Activated naive CD4-positive, alpha-beta T cell (primary cell): ENCODE measurements around the gene C8G.
A peak's percentile ranks its signal among the peaks of the same experiment; 100 is the strongest.

Source experiments
- DNase-seq, 4 experiments: peaks; one replicate each; lab custom pipeline; 2025; lab: John Stamatoyannopoulos, UW

C8G gene

GRCh38 chr9:136968333-136969127 lies 23.5 kb downstream of the C8G start:
- no peak for DNase-seq

DNA sequence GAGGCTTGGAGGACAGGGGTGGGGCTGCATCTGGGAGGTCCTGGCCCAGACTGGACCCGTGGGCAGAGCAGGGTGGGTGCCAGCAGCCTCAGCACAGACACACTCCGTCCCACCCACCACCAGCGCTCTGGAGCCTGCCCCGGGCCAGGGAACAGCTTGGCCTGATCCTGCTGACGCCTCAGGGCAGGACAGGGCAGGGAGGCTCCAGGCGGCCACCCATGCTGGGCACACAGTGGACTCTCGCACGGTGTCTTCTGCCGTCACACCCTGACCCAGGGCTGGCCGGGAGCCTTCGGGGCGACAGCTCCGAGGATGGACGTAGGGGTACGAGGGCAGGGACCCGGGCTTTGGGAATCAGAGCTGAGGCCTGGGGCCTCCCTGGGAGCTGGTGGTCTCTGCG lies 24.1 kb downstream of the C8G start:
- no peak for DNase-seq

GRCh38 chr9:136969774-136970173 lies 24.7 kb downstream of the C8G start:
- DNase-seq, result no peak

- no peak for DNase-seq
Measured at GRCh38 chr9:136970361-136970760, 25.3 kb downstream of the C8G start.

GRCh38 chr9:136971746-136972145 lies 26.7 kb downstream of the C8G start:
- DNase-seq, result no peak

GRCh38 chr9:136972335-136972734 lies 27.3 kb downstream of the C8G start:
- no peak for DNase-seq

DNA sequence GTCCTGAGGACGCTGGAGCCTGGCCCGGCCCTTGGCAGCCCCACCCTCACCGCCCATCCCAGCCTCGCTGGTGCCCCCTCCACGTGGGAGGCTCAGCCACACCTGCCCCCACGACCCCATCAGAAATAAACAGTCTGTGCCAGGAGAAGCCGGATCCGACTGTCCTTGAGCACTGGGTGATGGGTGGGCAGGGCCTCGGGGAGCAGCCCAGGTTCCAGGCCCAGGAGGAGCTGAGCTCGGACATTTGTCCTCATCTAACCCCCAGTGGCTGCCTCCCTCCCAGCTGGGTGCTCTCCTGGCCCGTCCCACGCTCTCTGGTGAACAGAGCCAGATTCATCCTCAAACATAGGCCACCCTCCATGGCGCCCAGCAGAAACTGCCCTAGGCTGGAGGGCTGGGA lies 27.7 kb downstream of the C8G start:
- no peak for DNase-seq

- DNase-seq, result no peak
Measured at GRCh38 chr9:136973618-136974617, 28.9 kb downstream of the C8G start.

DNA sequence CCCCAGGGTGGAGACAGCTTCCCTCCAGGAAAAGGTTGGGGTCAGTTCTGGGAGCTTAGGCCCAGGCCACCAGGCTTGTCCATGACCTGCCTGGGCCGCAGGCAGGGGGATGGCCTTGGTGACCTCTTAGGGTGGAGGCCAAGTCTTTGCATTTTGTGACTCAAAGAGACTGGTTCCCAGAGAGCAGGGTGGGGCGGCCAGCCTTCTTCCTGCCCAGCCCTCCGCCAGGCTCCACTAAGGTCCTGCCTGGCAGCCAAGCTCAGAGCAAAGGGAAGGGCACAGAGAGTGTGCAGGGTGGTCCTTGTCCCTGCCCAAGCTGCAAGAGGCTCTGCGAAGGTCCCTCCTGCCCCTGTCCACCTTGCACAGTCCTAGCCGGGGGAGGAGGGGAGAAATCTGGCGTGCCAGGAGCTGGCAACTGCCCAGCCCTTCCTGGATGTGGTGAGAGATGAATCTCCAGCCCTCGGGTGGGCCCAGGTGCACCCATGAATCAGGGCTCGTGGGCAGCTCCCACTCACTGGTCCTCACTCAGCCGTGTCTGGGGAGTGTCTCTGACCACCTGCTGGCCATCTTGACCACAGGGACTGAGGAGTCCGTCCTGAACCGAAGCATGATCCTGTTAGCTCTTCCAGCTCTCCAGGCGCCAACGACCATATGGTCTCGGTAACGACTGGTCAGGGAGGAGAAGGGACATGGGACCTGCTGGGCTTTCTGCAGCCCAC lies 29.9 kb downstream of the C8G start:
- no peak for DNase-seq

DNA sequence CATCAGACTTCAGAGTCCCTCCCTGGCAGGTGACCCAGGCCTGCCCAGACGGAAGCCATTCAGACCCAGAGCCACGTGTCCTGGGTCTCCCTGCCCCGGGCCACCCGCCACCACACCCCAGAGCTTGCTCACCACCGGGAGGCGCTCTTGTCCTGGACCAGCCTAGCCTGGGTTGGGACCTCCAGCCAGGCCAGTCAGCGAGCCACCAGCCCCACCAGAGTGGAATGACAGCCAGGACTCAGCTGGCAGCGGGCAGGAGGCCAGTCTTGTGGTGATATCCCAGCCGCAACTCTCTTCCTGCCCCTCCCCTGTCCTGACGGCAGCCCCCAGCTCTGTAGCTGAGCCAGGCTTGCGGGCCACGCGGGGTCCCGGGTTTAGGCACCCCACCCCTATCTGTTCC lies 30.6 kb downstream of the C8G start:
- DNase-seq, result peak in 1 of 4 experiments; percentile 15

DNA sequence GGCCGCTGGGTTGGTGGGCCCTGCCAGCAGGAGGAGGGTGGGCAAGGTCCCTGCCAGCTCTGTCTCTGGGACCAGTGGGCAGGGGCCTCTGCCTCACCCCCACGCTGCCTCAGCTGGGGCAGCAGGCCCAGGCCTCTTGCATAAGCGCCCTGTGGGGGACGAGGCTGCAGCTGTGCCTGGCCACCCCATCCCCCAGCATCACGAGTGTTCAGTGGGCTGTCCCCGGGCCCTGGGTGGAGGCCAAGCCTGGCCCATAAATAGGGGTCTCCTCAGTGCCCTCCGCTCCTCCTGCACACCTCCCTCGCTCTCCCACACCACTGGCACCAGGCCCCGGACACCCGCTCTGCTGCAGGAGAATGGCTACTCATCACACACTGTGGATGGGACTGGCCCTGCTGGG lies 32.2 kb downstream of the C8G start, which contains the start of gene PTGDS:
Gene PTGDS, plus strand, starts transcription at position 282 of the 400 bp plus-strand sequence. Its CDS starts 75 bp downstream, at position 357.
- no peak for DNase-seq

- no peak for DNase-seq
Measured at GRCh38 chr9:136977649-136978072, 32.6 kb downstream of the C8G start.

DNA sequence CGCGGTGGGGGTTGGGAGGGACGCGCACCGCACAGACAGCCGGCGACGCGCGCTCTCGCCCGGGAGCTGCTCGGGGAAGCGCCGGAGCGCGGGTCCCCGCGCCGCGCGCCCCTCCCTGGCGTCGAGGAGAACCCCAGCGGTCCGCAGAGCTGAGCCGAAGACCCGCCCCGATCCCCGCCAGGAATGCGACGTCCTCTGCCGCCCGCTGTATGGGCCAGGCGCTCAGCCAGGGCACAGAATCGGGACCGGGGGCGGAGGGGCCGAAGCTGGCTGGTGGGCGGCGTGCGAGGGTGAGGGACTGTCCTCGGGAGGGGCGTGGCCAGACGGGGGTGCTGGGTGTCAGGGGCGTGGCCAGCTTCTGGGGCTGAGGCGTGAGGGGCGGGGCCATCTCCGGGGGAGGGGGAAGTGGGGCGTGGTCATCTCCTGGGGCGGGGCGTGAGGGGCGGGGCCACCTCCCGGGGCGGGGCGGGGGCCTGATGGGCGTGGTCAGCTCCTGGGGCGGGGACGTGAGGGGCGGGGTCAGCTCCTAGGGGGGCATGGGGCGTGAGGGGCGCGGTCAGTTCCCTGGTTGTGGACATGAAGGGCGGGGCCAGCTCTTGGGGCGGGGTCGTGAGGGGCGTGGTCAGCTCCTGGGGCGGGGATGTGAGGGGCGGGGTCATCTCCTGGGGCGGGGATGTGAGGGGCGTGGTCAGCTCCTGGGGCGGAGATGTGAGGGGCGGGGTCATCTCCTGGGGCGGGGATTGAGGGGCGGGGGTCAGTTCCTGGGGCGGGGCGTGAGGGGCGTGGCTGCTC lies 33.2 kb downstream of the C8G start:
- DNase-seq, result peak; percentile 45 to 60 (median 54)

GRCh38 chr9:136978865-136979544 lies 34.0 kb downstream of the C8G start:
- no peak for DNase-seq

DNA sequence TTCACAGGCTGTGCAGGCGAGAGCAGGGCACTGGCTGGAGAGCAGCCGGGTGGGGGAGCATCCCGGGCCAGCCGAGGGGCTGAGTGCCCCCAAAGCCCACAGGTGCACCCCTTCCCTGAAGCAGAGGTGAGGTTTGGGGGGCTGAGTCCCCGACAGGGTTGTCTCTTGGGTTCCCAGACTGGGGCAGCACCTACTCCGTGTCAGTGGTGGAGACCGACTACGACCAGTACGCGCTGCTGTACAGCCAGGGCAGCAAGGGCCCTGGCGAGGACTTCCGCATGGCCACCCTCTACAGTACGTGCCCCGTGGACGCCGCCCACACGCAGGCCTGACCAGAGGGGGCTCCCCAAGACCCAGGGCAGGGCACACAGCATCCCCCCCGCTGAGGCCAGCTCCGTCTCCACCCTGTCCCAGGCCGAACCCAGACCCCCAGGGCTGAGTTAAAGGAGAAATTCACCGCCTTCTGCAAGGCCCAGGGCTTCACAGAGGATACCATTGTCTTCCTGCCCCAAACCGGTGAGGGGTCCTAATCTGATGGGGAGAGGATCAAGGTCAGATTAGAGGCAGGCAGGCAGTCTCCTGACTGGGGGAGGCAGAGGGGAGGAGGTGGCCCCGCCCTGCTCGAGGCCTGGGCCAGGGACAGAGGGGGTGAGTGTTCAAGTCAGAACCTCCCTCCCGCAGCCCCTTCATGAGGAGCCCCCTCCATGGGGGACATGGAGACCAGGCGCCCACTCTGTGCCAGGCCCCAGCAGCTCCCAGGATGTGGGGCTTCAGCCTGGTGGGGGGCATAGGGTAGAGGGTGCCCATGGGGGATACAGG lies 34.9 kb downstream of the C8G start:
- no peak for DNase-seq

- no peak for DNase-seq
Measured at GRCh38 chr9:136980669-136981478, 35.8 kb downstream of the C8G start.

DNA sequence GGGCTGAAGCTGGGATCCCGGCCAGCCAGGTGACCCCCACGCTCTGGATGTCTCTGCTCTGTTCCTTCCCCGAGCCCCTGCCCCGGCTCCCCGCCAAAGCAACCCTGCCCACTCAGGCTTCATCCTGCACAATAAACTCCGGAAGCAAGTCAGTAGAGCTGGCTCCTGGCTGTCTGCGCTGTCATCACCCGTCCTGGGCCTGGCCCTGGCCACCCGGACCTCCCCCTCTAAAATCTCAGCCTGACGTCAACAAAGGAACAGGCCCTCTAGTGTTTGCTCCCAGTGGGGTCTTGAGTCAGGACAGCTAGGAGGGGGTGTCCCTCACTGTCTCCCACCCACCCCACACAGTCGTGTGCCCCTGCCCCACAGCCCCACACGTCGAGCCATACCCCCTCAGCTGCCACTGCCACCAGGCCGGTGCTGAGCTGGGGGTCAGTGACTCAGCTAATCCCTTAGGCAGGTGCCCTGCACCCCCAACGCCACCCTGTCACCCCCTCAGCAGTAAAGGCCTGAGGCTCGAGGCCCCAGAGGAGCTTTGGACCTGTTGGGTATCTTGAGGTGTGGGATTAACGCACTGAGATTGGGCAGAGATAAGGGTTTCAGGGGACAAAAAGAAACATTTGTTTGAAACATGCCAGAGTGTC lies 36.7 kb downstream of the C8G start:
- no peak for DNase-seq
